Suppressor macrophage (primary cell): ENCODE results near the gene PTPRM.

Experiments used
- DNase-seq, 4 experiments: peaks; one replicate each; pipeline ENCODE4 v3.0.0-alpha.2; 2020 to 2022

Gene PTPRM

GRCh38 chr18:7600036-7600435, 32.9 kb downstream of the PTPRM start:
- no peak for DNase-seq

- DNase-seq = no peak
These were observed 33.6 kb downstream of the PTPRM start for GRCh38 chr18:7600528-7601245.

- DNase-seq = no peak
These were observed 34.1 kb downstream of the PTPRM start for GRCh38 chr18:7601246-7601615.

GRCh38 chr18:7601936-7602335, 34.8 kb downstream of the PTPRM start:
- DNase-seq = no peak

DNA sequence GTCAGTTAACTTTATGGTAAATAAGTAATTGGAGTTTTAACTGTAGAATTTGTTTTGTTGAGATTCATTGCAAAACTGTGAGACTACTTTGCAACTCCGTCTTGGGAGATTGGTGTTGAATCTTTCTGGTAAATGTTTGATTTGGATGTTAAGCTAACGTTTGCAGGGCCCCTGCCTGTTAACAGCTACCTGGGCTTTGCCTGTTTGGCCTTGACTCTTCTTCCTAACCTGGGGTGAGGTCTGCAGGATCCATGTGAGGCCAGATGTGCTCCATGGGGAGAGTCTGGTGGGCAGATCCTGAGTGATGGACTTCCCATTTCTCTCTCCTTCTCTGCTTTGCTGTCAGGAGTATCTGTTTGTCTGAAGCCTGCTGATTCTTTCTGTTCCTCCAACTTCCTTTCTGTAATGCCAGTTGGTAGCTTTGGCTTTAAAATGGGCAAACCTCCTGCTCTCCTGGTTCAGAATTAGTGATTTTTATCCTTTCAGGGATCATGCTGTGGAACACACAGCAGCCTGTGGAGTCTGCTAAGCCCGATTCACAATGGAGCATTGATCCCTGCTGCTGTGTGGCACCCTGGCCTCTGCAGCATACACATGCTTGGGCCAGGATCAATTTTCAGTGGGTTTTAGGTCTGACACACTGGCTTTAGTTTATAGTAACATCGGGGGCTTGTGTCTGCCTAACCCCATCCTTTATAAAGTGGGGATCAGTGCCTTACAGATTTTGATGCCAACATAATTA, 36.3 kb downstream of the PTPRM start:
- no peak for DNase-seq

DNA sequence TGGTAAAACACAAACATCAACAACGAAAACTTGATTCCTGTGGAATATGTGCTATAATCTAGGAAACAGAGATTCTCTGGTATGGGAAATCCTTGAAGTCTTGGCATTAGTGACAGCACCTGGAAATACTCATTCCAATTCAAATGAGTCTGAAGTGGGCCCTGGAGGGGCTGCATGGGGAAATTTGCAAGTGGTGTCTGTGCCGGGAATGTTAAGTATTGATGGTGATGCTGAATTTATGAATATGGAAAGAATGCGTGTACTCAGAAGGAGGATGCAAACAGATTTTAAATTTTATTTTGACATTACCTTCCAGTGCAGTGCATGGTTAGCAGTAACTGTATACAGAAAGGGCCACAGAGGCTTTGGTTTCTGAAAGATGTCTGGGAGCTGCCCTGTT, 37.2 kb downstream of the PTPRM start:
- no peak for DNase-seq

DNA sequence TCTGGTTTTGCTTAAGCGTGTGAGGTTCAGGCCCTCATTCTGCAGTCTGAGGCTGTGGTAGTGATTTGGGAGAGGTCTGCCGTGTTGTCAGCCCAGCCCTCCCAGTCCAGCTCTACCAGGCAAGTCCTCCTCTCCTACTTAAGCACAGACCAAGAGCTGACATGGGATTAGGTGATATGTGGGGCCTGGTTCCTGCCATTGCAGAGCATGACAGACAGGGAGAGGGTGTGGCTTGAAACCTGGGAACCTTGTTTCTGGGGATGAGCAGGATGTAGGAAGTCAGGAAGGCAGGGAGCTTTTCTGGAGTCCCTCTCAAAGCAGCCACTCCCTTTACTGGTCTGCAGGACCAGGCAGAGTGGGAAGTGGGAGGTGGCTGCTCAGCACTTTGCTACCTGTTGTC, 38.6 kb downstream of the PTPRM start:
- DNase-seq = no peak

DNA sequence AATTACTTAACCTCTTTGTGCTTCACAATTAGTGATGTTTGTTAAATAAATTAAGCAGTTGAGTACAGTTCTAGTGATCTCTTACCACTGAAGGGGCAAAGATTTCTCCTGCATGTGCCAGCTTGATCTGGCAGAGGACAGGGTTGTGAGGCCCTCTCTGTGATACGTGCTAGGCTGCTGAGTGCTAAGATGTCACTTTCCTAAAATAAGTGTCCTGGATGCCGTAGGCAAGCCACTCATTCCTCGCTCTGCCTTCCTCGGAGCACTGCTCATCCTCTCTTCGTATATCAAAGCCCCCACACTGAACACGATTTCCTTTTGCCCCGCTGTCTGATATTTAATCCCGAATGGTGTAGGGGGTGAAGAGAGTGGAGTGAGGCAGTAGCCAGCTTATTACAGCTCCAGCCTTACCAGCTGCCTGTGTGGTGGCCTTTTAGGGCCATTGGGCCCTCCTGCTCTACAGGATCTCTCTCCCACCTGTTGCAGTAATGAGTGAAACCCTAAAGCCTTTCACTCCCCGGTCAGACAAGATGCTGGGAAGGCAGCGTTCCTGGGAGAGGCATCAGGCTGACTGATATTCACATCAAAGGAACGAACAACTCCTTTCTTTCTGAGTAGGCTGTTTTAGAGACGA, 40.5 kb downstream of the PTPRM start:
- DNase-seq = no peak

- DNase-seq = no peak
These were observed 41.0 kb downstream of the PTPRM start for GRCh38 chr18:7608174-7608550.

GRCh38 chr18:7608781-7609201, 41.7 kb downstream of the PTPRM start:
- DNase-seq = no peak

DNA sequence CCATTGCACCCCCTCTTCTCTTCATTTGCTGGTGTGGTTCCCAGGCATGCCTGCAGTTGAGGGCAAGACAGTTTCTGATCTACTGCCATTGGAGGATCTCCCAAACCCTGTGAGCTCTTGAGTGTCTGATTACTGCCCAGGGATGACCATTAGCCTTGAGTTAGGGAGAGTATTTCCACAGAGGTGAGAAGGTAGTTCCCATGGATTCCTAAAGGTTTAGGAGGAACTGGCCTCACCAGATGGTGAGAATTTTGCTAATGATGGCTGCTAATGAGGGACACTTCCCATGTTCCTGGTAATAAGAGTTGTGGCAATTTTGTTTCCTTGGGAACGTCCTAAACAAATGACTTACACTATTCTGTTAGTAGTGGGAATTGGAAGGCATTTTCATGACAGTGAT, 42.5 kb downstream of the PTPRM start:
- DNase-seq = no peak

- DNase-seq = no peak
These were observed 46.9 kb downstream of the PTPRM start for GRCh38 chr18:7614042-7614441.

DNA sequence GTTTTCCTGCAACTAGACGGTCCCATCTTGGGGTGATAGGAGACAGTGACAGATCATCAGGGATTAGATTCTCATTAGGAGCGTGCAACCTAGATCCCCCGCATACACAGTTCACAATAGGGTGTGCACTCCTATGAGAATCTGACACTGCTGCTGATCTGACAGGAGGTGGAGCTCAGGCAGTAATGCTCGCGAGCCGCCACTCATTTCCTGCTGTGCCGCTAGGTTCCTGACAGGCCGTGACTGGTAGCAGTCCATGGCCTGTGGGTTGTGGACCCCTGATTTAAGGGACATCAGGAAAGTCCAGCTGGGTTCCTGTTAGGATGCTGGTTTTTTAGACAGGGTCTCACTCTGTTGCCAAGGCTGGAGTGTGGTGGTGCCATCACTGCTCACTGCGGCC, 48.7 kb downstream of the PTPRM start:
- no peak for DNase-seq

DNA sequence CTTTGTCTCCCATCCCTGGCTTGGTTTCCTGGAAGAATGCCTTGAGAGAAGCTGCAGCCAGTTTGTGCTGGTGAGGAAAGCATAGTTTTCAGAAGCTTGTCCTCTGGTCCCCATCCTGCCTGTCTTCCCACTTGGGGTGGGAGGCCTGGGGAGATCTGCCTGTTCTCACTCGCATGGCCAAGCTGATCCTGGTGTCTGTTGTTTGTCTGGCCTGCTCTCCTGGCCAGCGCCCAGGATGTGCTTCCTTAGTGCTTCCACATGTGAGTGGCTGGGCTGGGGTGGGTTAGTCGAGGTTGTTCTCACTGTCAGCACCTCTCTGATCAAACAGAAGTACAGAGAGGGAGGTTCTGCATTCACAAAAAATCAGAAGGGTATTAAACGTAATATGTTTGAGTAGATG, 49.5 kb downstream of the PTPRM start:
- no peak for DNase-seq

GRCh38 chr18:7617738-7618422, 50.8 kb downstream of the PTPRM start:
- DNase-seq = no peak

DNA sequence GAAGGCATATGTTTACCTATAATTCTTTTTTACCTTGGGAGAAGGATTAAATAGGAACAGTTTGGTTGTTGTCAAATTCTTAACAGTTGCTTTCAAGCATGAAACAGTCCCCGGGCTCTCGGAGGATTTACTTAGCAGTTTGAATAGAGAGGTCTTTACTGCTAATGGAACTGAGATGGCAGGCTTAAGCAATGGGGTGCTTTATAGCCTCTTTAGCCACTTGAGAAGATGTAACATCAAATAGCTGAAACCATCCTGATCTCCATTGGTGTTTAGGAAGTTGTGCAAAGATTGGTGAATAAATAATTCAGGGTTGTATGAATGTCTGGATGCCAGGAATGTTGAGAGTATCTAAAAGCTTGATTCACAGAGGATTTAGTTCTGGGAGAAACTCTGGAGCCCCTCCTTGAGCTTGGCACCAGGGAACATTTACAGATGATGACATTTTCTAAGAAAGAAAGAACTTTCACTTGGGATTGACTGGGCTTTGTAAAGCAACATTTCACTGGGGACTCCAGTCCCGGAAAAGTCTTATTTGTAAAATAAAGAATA, 51.9 kb downstream of the PTPRM start:
- DNase-seq = no peak

DNA sequence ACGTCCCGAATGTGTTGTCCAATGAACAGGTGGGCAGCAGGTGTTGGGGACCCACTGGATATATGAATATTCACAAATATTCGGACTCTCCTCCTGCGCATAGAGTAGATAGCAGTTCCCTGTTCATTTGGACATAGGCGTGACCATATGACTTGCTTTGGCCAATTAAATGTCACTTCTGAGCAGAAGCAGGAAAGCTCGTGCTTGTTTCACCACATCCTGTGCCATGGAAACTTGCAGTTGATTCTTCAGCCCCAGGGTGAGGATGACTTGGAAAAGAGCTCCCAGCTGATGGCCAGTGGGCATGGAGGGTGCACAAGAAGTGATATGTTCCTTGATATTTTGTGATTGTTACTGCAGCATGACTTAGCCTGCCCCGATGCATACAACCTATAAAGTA, 52.6 kb downstream of the PTPRM start:
- DNase-seq = no peak

- DNase-seq = no peak
These were observed 55.6 kb downstream of the PTPRM start for GRCh38 chr18:7622721-7623120.

DNA sequence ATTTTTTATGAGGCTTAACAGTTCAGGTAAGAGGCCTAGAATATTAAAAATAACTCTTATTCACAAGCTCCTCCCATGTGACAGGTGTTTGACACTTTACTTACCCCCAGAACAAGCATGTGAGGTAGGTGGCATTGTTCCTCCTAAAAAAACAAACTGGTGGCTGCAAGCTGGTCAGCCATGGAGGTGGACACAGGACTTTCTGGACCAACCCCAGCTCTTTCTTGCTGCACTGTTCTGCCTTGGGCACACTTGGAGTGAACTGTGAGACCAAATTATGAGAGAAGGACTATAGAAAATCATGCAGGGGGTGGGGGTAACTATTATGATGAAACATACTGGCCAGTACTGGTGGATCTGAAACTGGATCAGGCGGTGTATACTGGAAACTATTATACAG, 56.6 kb downstream of the PTPRM start:
- DNase-seq = no peak

- no peak for DNase-seq
These were observed 57.6 kb downstream of the PTPRM start for GRCh38 chr18:7624697-7625096.

- DNase-seq = no peak
These were observed 59.2 kb downstream of the PTPRM start for GRCh38 chr18:7626175-7626921.

DNA sequence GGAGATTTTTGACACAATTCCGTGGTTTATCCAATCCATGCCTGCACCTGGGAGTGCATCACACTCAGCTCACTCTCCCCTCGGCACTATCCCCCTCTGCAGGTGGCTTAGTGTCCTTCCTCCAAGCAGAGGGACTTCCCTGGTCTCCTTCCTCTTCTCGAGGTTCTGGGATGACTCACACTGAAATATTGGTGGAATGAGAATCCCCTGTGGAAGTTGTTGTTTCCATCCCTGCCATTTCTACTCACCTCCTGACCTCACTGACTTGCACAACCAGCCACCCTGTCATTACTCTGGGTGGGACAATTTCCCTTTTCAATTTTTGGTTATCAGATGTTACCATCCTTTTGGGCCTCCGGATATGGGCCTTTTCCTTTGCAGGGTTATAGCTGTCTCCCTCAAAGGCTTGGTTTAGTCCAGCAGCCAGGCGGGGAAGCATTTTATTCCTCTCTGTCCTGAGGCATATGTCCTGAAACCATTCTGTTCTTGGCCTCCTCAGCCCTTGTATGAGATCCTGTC, 59.9 kb downstream of the PTPRM start:
- peak in 2 of 4 experiments; percentile 2 to 10 for DNase-seq
